COLO668 (cell line): ENCODE results near the gene URB1.

Source experiments
- DNase-seq: peaks from one replicate; lab custom pipeline; 2025; ENCODE audit not compliant: unreplicated experiment; lab: John Stamatoyannopoulos, UW

Gene URB1

DNA sequence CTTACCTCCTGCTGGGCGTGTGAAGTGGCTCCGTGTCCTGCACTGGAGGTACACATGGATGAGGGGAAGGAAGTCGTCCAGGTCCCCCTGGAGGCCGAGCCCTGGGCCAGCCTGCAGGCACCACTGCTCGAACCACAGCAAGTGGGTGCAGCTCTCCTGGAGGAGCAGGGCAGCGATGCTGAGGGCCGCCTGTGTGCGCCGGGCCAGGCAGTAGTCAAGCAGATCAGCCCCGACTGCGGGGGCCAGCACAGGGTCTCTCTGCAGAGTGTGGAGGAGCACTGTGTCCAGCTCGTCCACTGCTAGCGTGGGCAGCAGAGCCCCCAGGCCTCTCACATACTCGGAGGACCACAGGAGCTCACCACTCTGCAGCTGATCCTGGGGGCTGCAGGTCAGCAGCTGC is 45.9 kb downstream of the URB1 start:
- DNase-seq, result no peak

DNA sequence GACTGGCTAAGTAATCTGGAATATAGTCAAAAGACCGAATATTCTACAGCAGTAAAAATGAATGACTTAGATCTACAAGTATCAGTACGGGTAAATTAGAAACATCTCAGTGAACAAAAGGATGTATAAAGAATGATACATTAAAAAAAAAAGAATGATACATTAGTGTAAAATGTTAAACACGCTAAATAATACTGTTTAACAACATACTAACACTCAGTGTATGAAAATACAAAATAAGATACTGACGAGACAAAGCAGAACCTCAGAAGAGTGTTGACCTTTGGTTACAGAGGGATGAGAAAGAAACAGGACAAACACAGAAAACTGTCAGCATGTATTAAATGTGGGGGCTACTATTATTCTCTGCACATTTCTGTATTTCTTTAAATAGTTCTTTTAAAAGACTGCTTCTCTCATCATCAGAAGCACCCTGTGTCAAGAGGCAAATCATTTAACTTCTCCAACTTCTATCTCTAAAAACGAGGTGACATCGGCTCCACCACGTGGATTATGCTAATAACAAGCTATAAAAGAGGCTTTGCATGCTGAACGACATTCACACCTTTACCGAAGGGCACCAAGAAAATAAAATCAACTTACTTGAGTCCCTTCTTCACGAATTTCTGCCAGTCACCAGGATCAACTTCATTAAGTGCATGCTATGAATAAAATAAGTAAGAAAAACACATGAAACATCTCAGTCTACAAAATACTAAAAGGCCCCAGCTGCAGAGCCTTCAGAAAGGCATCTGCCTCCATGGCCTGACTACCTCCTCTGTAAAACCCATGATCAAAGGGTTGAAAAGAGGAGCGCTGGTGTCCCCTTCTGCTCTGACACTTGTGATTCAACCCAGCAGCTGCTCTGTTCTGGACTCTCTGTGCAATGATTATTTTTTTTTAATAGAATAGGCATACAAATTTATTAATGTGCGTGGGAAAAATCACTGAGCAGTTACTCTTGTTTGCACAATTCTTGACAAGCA is 51.7 kb downstream of the URB1 start:
- no peak for DNase-seq

DNA sequence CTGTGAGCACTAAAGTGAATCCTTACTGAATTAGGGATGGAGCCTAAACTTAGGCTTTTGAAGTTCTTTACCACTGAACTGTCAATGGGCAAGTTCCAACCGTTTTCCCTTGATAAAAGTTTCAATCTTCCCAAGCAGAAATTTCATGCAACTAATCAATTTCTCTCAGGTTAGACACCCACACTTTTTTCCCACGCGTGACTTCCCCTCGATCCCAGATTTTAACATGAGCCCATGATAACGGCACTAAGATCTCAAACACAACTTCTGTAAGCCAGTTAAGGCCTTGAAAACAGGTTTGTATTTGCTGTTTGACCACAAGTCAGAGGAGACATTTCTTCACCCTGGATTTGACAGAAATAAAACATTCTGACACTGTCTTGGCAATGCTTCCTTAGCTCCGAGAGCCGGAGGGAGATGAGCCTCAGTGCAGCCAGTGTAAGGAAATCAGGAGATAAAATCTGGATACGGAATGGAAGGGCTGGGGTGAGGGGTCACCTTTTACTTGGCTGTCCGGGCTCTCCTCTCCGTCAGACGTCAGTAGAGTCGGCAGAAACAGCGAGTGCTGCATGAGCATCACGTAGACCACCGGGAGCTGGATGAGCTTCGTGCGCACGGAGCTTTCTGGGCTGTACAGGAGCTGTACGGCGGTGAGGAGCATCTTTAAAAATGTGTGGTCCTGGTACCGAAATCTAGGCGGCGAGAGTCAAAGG is 54.4 kb downstream of the URB1 start:
- no peak for DNase-seq

GRCh38 chr21:32337206-32337605 is 55.6 kb downstream of the URB1 start:
- DNase-seq, result no peak

DNA sequence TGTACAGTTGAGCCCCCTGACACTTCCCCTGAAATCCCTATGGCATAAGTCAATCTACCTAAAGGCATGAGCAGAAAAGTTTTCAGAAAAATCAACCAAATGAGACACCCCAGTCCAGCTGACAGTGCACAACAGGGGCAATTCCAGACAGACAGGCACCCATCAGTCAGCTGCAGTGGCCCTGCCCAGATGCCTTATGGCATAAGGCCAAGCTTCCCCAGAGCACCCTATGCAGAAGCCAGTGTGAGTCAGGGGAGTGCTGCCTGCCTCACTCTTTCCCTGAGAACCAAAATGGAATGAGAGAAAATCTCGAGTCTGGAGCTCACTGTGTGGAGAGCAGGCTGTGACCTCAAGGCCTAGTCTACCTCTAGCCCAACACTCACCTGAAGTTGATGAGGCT is 56.1 kb downstream of the URB1 start:
- no peak for DNase-seq

- no peak for DNase-seq
These were observed 56.9 kb downstream of the URB1 start for GRCh38 chr21:32335601-32336575.

DNA sequence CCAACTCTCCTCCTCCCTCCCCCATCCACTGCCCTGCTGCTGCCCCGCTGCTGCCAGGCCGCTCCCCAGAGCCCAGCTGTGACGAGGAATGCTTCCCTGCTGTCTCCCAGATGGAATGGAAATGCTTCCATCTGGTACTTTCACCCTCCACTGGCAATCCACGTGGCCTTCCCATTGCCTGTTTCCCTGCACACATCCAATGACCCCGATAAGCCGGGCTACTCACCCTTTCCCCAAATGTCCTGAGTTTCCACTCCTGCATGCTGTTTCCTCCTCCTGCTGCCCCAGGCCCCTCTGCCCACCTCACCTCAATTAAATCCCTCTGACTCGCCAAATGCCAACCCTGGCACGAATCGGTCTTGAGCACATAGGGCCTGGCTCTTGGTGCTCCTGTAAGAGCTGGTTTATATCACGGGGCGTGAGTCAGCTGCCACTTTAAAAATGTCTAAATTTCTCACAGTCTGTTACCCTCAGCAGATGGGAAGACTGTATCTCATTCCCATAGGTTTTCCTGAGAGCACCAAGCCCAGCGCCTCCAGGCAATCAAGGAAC is 57.8 kb downstream of the URB1 start:
- no peak for DNase-seq

DNA sequence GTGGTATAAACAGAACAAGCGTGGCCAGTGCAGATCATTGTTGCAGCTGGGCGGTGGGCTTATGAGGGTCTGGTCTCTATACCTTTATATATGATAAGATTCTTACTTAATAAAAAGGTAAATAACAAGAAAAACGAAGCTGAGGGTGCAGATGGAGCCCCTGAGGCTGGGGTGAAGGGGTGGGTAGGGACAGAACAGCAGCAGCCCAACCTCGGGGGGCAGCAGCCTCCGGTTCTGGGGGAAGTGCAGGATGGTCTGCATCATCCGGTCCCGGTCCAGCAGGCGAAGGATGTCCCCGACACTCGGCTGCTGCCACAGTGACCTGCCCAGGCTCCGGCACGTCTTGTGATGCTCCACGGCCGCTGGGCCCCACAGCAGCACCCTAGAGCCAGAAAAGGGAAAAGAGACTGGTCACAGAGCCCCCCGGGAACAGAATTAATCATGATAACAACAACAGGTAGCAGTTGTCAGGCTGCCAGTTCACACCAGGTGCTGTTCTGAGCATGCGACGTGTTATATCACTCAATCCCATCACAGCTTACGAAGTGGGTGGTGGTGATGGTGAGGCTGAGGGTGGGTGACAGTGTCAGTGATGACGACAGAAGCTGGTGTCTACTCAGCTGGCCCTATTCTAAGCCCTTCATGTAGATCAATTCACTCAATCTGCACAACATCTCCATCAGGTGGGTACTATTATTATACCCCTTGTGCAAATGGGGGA is 58.7 kb downstream of the URB1 start:
- DNase-seq, result no peak

- no peak for DNase-seq
These were observed 60.3 kb downstream of the URB1 start for GRCh38 chr21:32332463-32332951.

DNA sequence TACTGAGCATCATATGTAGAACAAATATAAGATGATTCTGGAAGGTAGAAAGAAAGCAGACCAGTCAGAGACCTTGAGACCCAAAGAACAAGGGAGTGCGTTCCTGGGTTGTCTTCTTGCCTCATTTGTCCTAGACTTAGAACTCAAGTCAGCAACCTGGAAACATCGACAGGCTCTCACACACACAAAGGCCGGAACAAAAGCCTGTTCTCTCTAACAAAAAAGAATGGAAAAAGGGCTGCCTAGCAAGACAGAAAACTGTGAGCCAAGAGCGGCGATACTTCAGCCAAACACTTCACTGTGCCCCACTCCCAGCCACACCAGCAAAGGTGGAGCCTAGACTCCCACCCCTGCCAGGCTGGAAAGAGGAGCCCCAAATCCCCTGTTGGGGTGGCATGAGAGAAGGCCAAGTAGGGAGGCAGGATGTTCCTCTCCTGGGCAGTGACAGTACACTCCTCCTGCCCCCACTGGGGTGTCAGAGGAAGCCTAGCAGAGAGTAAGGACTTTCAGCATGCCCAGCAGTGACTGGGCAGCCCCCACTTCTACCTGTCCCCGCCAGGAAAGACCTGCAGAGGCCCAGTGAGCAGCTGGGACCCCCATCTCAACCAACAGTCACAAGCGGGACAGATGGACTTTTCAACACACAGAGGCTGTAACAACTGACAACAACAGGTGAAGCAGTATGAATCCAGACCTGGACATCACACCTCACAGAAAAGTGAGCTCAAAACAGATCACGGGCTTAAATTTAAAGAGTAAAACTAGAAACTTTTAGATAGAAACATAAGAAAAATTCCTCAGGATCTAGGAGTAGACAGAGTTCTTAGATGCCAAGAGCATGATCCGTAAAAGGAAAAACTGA is 61.1 kb downstream of the URB1 start:
- DNase-seq, result no peak

DNA sequence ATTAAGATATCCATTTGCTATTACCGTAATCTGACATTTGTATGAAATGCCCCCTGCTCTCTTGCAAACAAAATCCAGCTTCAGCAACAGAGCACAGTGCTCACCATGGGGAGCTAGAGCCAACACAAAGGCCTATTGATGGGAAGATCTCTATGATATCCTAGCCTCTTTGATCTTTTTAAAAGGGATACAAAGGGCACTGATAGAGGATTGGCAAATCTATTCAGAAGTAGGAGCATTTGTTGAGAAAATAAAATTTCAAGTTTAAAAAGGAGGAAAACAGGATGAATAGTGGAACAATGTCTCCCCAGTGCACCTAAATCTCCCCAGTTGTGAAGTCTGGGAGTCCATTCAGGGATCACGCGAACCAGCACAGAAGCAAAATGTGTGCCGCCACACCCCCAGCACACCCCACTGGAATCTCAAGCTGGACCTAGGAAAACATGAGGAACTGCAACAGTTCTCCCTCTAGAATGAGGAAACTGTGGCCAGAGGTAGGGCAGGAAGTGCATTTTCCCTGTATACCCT is 62.0 kb downstream of the URB1 start:
- DNase-seq, result no peak

DNA sequence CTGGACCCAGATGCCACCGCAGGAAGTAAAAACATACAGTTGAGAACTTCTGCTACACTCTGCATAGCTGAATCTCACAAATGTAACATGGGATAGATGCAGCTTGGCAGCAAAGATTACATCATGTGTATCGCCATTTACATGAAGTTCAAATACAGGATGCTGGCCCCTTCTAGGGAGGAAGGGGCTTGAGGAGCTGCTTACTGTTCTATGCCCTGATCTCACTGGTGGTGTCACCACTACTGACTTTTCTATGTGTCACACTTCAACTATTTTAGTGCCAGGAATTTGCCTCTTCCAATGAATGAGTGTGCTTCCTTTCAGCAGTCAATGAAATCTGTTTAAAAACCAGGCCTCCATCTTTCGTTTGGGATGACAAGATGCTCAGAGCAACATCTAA is 63.0 kb downstream of the URB1 start:
- DNase-seq, result no peak

GRCh38 chr21:32329331-32329730 is 63.5 kb downstream of the URB1 start:
- DNase-seq, result no peak

- DNase-seq, result no peak
These were observed 64.2 kb downstream of the URB1 start for GRCh38 chr21:32328595-32328994.

DNA sequence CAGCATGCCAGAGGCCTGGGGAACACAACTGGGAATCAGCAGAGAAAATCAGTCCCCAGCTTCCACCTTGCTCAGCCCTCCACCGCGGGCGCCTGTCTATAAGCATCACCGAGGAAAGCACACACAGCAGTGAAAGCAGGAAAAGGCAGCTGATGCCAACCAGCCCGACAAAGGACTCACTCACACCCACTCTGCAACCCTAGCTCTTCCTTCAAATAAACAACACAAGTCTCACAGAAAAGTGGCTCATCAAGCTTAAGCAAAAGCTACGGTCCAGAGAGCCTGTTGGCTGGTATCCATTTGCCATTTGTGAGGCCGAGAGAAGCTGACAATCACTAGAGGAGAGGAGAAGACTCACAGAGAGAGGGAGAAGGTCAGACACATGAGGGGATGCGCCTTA is 67.1 kb downstream of the URB1 start:
- no peak for DNase-seq

DNA sequence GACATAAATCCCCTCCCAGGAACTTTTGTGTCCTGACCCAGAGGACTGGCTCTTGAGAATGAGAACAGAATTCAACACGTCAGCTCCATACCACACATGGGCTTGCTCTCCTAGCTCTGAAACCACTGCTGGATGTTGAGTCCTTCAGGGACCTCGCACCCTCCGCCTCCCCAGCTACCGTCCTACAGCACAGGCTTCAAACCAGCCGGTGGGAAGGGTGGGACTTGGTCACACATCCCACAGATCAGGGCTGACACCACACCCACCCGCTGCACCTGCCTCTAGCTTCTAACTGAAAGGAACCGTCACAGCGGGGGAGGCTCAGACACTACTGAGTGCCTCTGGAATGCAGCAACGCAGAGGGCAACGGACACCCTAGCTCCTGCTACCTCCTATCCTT is 70.1 kb downstream of the URB1 start:
- DNase-seq, result no peak

DNA sequence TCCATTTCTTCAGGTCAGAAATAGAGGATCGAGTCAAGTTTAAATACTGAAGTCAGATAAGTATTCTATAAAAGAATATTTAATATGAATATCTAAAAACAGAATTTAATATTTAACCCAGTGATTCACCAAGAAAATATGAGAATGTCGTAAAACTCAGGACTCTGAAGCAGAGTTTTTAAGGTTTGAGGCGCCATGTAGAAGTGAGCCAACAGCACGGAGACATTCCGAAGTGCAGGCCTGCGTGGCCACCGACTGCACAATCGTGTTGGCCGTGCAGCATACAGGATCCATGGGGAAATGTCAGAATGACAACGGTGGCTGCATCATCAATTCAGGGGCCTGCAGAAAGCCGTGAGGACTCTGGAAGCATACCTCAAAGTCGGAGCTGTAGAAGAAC is 70.7 kb downstream of the URB1 start:
- DNase-seq, result no peak

- DNase-seq, result no peak
These were observed 71.3 kb downstream of the URB1 start for GRCh38 chr21:32321480-32321879.

- DNase-seq, result no peak
These were observed 72.1 kb downstream of the URB1 start for GRCh38 chr21:32320726-32321125.
